SK-N-MC (cell line): Measurements from ENCODE around the gene KLF12.

ENCODE experiments used
- EZH2 ChIP-seq: fragments of 200-600 bp; sonication (generic); IDR thresholded peaks from one replicate; pipeline ENCODE4 v1.6.1; 2017; ENCODE audit warnings: antibody characterized with exemption
- FOXP2 ChIP-seq: optimal IDR thresholded peaks from 2 replicates; pipeline ENCODE3; 2011; ENCODE audit warnings: mild to moderate bottlenecking, moderate library complexity; ENCODE audit not compliant: insufficient read depth; ENCODE audit errors: extremely low read length, control extremely low read depth
- POLR2AphosphoS5 ChIP-seq: IDR thresholded peaks from 2 replicates; pipeline ENCODE4 v1.6.1; 2012; ENCODE audit warnings: mild to moderate bottlenecking, low read depth, low read length, borderline replicate concordance

DNA sequence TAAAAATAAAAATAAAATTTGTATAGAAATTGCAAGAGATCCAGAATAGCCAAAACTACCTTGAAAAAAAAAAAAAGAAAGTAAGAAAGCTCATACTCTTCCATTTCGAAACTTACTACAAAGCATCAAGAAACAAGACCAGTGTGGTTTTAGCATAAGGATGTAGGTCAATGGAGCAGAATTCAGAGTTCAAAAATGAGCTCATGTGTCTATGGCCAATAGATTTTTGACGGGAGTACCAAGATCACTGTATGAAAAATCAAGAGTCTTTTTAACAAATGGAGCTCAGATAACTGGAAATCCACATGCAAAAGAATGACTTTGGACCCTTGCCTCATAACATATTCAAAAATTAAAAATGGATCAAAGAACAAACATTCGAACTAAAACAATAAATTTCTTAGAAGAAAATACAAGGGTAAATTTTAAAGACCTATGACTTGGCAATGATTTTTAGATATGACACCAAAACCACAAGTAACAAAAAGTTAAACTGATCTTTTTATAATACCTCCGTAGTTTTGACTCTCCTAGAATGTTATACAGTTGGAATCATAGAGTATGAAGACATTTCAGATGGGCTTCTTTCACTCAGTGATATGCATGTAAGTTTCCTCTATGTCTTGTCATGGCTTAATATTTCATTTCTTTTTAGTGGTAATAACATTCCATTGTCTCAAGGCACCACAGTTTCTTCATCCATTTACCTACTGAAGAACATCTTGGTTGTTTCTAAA, 43.2 kb downstream of the KLF12 start:
- no peak for TF ChIP-seq POLR2AphosphoS5
- TF ChIP-seq EZH2 = no peak
- no peak for TF ChIP-seq FOXP2
